Mucosa of stomach (tissue), 1 donor: ENCODE data around the gene GRHPR.

Experiments used
- H3K27me3 ChIP-seq: one replicate; pipeline ENCODE4 v1.7.0; 2013; ENCODE audit warnings: mild to moderate bottlenecking, low read length; ENCODE audit not compliant: control insufficient read depth, insufficient read depth
- H3K36me3 ChIP-seq: one replicate; pipeline ENCODE4 v1.7.0; 2013; ENCODE audit warnings: low read length; ENCODE audit not compliant: control insufficient read depth, insufficient read depth
- H3K4me1 ChIP-seq: one replicate; pipeline ENCODE4 v1.7.0; 2013; ENCODE audit warnings: mild to moderate bottlenecking, low read length; ENCODE audit not compliant: control insufficient read depth, insufficient read depth
- H3K4me3 ChIP-seq: one replicate; pipeline ENCODE4 v1.7.0; 2013; ENCODE audit warnings: low read length
- H3K9ac ChIP-seq: one replicate; pipeline ENCODE4 v1.7.0; 2013; ENCODE audit warnings: mild to moderate bottlenecking, low read length, moderate library complexity
- H3K9me3 ChIP-seq: one replicate; pipeline ENCODE4 v1.7.0; 2013; ENCODE audit warnings: mild to moderate bottlenecking, low read length, moderate library complexity; ENCODE audit not compliant: control insufficient read depth
- donor health status: Pancreatic carcinoma.

GRHPR gene

DNA sequence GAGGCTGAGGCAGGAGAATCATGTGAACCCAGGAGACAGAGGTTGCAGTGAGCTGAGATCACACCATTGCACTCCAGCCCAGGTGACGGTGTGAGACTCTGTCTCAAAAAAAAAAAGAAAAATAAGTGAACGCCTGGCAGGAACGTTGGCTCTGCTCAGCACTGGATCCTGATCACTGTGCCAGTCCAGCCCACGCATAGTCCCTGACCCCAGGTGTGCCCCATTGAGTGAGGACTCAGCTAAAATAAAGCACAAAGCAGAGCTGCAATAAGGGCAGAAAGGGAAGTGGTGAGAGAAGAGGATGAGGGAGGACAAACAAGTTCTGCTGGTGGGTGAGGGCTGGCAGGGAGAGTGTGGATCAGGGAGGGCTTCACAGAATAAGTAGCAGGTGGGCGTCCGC lies 4.3 kb downstream of the GRHPR start:
- no peaks in the 10 kb centered on the region for H3K36me3 ChIP-seq
- no peak overlapping the region for H3K4me3 ChIP-seq
- no peaks in the 10 kb centered on the region for H3K27me3 ChIP-seq
- no peak overlapping the region for H3K9ac ChIP-seq
- H3K9me3 ChIP-seq: no peaks in the 10 kb centered on the region
- H3K4me1 ChIP-seq: peaks cover 24% of the 10 kb centered on the region

DNA sequence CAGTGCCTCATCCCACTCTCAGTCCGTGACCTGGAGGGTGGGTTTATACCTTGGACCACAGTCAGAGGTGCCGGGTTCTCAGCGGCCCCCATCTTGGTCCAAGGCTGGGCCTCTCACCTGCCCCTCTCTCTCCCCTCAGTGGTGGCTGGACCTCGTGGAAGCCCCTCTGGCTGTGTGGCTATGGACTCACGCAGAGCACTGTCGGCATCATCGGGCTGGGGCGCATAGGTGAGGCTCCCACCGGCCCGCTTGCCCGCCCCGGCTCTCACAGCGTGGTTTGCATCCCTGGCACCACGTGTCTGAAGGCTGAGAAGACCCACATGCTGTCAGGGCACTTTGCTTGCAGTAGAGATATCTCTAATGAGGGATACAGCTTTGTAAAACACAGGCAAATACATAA lies 5.8 kb downstream of the GRHPR start:
- H3K27me3 ChIP-seq: no peaks in the 10 kb centered on the region
- no peaks in the 10 kb centered on the region for H3K9me3 ChIP-seq
- H3K36me3 ChIP-seq: no peaks in the 10 kb centered on the region
- H3K9ac ChIP-seq: no peak overlapping the region
- peaks cover 21% of the 10 kb centered on the region for H3K4me1 ChIP-seq
- no peak overlapping the region for H3K4me3 ChIP-seq

DNA sequence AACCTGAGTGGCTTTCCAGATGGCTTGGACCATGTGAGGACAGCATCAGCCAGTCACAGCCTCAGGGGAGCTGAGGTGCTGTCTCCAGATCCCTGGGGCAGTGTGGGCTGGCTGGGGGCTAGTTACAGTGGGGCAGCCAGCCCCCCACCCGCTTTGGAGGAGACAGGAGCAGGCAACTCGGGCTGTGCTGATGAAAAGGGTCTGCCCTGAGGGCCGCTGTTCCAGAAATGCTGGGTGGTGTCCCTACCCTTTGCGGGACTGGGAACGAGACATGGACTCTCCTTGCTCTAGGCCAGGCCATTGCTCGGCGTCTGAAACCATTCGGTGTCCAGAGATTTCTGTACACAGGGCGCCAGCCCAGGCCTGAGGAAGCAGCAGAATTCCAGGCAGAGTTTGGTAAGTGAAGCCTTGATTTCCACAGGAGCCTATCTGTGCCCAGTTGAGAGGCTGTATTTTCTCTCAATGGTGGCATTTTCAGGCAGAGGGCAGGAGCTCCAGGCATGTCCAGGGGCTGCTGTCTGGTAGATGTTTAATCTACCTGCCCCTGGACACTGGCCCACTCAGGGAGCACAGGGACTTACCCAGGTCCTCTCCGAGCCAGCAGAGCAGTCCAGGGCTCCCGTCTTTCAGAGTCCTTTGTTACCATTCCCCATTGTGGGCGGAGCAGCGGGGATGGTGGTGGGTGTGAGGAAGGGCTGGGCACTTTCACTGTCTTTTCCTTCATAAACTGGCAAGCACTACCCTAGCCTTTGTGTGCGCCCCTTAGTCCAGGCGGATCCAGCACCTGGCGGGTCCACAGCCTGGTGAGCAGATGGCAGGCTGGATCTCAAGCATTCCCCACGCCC lies 7.2 kb downstream of the GRHPR start:
- Histone ChIP-seq H3K9me3 (no peaks in the 10 kb centered on the region), H3K27me3 (no peaks in the 10 kb centered on the region), H3K36me3 (no peaks in the 10 kb centered on the region), H3K9ac (no peak overlapping the region), H3K4me1 (peaks cover 8% of the 10 kb centered on the region), H3K4me3 (no peak overlapping the region)

DNA sequence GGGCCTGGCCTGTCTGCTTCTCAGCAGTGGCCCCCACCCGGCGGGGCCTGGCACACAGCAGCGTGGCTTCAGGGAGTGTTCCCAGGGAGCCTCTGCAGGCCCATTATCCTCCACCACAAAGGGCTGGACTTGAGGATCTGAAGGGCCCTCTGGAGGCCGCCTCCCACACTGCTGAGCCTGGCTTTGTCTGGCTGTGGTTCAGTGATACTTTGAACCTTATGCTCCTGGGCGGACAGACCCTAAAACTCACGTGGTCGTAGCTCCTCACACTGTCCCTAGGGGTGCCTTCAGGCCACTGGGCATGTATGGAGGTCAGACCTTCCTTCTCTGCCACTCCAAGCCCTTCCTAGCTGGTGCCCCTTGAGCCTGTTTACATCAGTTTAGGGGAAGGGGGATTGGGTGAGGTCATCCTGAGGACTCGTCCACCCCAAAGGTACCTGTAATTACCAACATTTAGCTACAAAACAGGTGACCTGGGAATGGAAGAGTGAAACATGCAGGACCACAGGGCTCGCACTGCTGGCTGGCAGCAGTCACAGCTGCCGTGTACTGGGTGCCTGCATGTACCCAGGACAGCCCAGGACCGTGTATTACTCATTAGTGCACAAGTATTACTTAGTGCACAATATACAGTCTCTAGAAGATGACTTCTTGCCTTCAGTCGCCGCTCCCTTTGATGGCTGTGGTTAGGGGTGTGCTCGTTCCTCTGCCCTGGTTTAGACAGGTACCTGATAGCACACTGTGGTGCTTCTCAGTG lies 8.5 kb downstream of the GRHPR start:
- H3K9me3 ChIP-seq: no peaks in the 10 kb centered on the region
- H3K36me3 ChIP-seq: no peaks in the 10 kb centered on the region
- no peak overlapping the region for H3K9ac ChIP-seq

DNA sequence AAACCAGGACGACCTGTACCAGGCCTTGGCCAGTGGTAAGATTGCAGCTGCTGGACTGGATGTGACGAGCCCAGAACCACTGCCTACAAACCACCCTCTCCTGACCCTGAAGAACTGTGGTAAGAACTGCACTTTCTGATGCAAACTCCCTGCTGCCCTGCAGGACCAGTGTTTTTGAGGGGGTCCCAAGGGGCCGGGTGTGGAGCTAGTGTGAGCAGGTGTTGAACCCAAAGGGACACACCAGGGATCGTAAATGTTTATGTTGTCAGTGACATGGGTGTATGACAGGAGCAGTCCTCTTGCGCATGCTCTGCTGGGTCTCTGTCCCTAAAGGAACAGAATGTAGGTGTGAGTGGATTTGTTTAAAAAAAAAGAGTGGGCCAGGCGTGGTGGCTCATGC lies 9.5 kb downstream of the GRHPR start:
- H3K4me3 ChIP-seq: no peak overlapping the region
- no peaks in the 10 kb centered on the region for H3K36me3 ChIP-seq
- no peaks in the 10 kb centered on the region for H3K27me3 ChIP-seq
- H3K9me3 ChIP-seq: no peaks in the 10 kb centered on the region
- no peaks in the 10 kb centered on the region for H3K4me1 ChIP-seq
- no peak overlapping the region for H3K9ac ChIP-seq

More for the DNA sequence above, 8.5 kb downstream of the GRHPR start:
- Histone ChIP-seq H3K4me3 (no peak overlapping the region), H3K27me3 (no peaks in the 10 kb centered on the region), H3K4me1 (no peaks in the 10 kb centered on the region)

DNA sequence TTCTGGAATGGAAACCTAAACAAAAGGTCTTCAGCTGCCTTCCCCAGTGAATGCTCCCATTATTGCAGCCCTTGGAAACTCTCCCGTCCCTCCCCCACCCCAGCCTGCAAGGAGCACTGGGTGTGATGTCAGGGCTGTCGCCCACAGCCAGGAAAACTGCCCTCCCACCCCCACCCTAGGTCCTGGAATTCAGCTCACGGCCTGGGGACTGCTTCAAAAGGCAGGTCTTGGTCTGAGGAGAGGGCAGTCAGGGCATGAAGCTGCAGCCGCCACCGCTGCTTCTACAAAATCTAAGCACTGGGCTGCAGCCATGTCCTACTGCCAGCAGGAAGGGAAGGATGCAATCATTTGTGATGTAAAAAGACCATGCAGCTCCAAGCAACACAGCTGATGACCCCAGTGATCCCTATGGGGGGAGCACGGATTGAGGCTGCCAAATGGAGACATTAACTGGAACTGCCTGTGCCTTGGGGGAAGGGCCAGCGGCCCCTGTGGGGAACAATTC lies 11.4 kb downstream of the GRHPR start:
- H3K27me3 ChIP-seq: no peaks in the 10 kb centered on the region
- H3K4me1 ChIP-seq: no peaks in the 10 kb centered on the region
- H3K9me3 ChIP-seq: no peaks in the 10 kb centered on the region
- H3K4me3 ChIP-seq: no peak overlapping the region
- H3K9ac ChIP-seq: no peak overlapping the region
- no peaks in the 10 kb centered on the region for H3K36me3 ChIP-seq

DNA sequence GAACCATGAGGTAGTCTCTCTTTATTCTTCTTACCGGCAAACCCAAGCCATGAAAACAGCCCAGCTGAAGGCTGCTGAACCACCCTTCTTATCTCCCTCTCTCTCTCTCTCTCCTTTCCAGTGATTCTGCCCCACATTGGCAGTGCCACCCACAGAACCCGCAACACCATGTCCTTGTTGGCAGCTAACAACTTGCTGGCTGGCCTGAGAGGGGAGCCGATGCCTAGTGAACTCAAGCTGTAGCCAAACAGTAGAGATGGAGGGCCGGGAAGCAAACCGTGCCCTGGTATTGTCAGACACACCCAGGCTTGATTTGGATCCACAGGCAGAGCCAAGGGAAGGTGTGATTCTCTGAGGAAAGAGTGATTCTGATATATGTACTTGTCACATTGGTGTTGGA lies 14.0 kb downstream of the GRHPR start:
- Histone ChIP-seq H3K4me3 (no peak overlapping the region), H3K36me3 (no peaks in the 10 kb centered on the region), H3K4me1 (no peaks in the 10 kb centered on the region), H3K9me3 (no peaks in the 10 kb centered on the region), H3K27me3 (no peaks in the 10 kb centered on the region), H3K9ac (no peak overlapping the region)

DNA sequence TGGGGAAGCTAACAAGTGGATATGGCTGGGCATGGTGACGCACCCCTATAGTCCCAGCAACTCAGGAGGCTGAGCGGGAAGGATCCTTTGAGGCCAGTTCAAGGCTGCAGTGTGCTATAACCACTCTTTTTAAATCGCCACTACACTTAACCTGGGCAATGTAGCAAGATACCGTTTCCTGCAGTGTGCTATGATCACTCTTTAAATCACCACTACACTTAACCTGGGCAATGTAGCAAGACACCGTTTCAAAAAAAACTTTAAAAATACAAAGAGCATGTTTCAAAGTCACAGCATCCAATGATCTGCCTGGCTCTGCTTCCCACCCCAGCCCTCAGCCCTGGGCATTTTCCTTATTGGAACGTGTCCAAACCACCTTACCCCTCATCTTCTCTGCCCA lies 14.5 kb downstream of the GRHPR start:
- no peaks in the 10 kb centered on the region for H3K27me3 ChIP-seq
- H3K9me3 ChIP-seq: no peaks in the 10 kb centered on the region
- no peak overlapping the region for H3K4me3 ChIP-seq
- no peaks in the 10 kb centered on the region for H3K4me1 ChIP-seq
- no peak overlapping the region for H3K9ac ChIP-seq
- H3K36me3 ChIP-seq: no peaks in the 10 kb centered on the region

DNA sequence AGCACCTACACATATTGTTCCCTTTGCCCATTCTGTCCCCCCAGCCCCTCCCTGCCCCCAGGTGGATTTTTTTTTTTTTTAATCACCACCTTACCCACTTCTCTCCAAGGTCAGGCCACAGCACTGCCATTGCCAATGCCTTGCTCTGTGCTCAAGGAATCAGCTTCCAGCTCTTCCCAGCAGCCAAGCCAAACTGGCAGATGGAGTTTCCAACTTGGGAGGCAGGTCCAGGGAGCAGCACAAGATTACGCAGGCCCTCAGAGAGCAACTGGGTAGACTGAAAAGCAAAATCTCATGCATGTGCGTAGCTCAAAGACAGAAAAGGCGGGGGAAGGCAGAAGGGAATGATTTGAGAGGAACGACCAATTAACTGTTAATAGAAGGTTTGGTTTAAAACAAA lies 15.1 kb downstream of the GRHPR start:
- Histone ChIP-seq H3K27me3 (no peaks in the 10 kb centered on the region), H3K4me3 (no peak overlapping the region), H3K9ac (no peak overlapping the region), H3K4me1 (no peaks in the 10 kb centered on the region), H3K9me3 (no peaks in the 10 kb centered on the region), H3K36me3 (no peaks in the 10 kb centered on the region)

DNA sequence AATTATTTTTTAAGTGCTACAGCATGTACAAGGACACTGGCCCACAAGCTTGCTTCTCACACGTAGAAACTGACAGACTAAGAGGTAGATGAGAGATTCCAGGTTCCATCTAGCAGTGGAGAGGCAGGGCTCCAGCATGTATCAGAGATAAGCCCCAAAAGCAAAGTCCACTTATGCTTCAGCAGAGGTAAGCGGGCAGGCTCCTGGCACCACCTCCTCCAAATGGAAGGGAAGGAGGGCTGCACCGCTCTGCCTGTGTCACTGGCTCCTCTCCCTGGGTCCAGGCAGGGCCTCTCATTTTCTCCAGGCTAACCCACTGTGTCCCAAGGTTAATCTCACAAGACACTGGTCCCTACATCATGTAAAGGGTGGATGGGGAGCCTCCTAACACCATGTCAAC lies 15.9 kb downstream of the GRHPR start:
- no peak overlapping the region for H3K4me3 ChIP-seq
- H3K9ac ChIP-seq: no peak overlapping the region
- H3K36me3 ChIP-seq: no peaks in the 10 kb centered on the region
- H3K9me3 ChIP-seq: no peaks in the 10 kb centered on the region
- H3K27me3 ChIP-seq: no peaks in the 10 kb centered on the region
- no peaks in the 10 kb centered on the region for H3K4me1 ChIP-seq

DNA sequence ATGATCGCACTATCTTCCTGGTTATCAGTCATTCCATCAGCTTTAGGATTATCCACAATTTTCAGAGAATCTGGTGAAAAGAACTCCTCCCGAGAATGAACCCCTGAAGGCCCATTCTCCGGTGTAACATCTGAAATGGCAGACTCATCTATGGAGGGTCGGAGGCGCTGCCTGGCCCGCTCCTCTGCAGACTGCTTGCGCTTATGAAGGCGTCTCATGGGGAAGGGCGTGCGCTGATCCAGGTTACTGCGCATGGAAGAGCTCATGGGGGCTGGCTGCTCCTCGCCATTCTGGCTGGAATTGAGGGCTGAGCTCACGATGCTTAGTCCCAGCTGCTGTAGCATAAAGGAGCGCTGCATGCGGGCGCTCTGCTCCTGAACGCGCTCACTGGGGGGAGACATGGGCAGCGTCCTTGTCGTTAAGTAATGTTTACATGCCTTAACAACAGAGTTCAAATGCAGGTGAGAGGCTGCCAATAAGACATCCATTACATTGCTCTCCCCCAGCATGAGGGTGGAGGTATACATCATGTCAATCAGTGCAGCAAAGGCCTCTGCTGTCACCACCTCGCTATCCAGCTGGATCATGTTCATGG lies 19.4 kb downstream of the GRHPR start:
- H3K4me3 ChIP-seq: no peak overlapping the region
- H3K9ac ChIP-seq: no peak overlapping the region
- H3K36me3 ChIP-seq: no peaks in the 10 kb centered on the region
- H3K9me3 ChIP-seq: no peaks in the 10 kb centered on the region
- peaks cover 22% of the 10 kb centered on the region for H3K4me1 ChIP-seq
- H3K27me3 ChIP-seq: no peaks in the 10 kb centered on the region

DNA sequence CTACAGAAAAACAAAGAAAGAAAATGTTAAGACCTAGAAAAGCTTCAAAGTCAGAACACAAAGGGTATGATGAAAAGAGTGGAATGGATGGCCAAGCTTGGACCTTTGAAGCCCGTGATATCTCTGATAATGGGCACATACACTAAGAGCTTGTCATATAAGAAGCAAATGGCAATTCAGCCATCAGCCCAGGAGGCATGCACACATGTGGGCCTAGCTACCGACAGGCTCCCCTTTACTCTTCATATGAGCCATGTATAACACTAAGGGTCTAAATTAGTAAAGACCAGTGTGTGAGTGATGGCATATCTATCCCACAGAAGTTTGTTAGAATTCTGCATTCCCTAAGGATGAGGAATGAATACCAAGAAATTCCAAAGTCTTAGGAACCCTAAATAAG lies 20.1 kb downstream of the GRHPR start:
- Histone ChIP-seq H3K27me3 (no peaks in the 10 kb centered on the region), H3K9me3 (no peaks in the 10 kb centered on the region), H3K4me1 (peaks cover 23% of the 10 kb centered on the region), H3K9ac (no peak overlapping the region), H3K4me3 (no peak overlapping the region), H3K36me3 (no peaks in the 10 kb centered on the region)
